Amygdala (tissue), 56 donors: Measurements from ENCODE around the gene PRRC2C.
"Not testable (repeated sequence)": the region's sequence is repeated elsewhere in the genome, so short reads cannot be mapped to it uniquely, and the experiment has no call there.

Source experiments
- DNase-seq, 56 donors: peaks; one replicate each; lab custom pipeline; 2025; lab: John Stamatoyannopoulos, UW

The PRRC2C gene

DNA sequence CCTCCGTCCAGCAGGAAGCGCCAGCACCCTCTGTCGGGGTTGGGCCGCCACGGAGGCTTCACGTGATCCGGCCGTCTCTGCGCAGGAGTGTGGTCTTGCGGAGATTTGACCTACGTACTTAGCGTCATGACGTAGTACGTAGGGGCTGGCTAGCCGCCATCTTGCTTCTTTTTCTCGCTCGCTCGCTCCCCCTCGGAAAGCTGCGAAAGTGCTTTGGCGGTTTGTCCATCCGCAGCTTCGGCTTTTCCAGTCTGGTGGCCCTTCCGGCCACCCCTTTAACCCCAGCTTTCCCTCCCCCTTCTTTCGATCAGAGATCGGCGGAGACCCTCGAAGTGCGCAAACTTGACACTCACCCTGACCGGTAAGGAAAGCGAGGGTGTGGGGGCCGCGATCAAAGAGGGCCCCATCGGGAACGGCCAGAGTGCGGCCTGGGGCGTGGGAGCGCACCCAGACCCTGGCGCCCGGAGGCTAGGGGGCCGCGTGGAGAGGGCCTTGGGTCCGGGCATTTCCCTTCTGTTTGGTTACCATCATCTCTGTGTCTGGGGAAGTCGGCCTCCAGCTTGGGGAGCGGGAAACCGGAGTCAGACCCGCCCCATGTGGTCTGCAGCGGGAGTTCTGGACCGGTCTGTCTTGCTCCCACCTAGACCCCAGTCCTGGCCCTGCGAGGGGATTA, at the start of gene PRRC2C:
Gene PRRC2C, plus strand, starts transcription at position 156 of the 673 bp plus-strand sequence. CDS start 26,559 bp downstream, outside the sequence.
- peak; percentile 72 to 98 (median 93) for DNase-seq

DNA sequence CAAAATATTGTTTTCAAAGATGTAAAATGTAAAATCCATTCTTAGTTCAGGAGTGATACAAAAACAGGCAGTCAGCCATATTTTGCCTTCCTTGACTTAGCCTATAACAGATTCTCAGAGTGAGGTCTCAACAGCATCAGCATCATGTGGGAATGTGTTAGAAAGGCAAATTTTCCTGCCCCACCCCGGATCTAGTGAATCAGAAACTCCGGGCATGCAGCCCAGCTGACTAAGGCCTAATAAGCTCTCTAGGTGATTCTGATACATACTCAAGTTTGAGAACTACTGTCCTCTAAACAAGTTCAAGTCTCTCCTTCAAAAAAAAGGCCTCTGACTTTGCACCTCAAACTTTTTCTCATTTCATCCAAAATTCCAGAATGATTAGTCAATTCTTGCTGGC, 46.9 kb upstream of the PRRC2C start:
- DNase-seq = no peak

- not testable (repeated sequence) for DNase-seq
Measured at GRCh38 chr1:171440201-171440600, 45.1 kb upstream of the PRRC2C start.

DNA sequence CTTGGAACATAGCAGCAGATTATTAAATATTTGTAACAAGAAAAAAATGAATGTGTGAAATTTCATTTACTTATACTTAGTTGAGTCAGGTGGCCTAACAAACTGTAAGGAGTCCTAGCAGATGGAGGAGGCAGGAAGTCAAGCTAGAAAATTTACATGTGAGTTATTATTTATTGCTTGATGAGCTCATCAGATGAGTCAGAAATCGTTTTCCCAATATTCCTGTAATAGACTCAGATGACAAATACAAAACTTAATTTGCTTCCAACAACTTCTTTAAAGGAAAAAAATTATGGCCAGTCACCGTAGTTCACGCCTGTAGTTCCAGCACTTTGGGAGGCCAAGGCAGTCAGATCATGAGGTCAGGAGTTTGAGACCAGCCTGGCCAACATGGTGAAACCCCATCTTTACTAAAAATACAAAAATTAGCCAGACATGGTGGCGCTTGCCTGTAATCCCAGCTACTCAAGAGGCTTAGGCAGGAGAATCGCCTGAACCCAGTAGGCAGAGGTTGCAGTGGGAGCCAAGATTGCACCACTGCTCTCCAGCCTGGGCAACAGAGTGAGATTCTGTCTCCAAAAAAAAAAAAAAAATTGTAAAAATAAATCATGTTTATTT, 43.9 kb upstream of the PRRC2C start:
- DNase-seq = peak in 1 of 56 donors; percentile 12

DNA sequence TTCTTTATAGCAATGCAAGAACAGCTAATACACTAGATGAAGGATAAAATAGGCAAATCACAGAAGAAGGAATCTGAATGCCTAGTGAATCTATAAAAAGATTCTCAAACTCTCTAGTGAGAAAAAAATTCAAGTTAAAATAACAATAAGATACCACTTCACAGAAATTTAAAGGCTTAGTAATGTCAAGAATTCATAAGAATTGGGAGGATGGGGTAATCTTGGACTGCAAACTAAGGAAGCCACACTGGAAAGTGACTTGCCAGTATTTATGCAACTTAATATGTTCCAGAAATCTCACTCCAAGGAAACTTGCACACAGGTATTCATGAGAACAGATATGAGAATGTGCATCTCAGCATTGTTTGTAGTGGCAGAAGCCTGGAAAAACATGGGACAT, 38.9 kb upstream of the PRRC2C start:
- DNase-seq = no peak

GRCh38 chr1:171455967-171456366, 29.4 kb upstream of the PRRC2C start:
- no peak for DNase-seq

DNA sequence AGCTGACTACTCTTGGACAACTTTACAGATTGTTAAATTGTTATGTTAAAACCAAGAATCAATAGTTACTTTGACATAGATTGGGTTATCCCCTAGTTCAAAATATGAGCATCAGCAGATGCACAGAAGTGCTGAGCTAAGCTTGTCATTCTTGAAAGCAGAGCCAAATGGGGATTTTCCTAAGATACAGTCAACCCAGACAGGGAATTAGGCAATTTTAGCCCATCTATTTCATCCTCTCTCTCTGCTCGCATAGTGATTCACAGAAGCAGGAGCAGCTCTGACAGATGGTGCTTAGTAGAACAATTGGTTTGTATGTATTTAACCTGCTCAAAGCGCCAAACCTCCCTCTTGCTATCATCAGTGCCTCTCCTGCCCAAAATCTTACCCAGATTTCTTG, 27.9 kb upstream of the PRRC2C start:
- DNase-seq = peak in 5 of 56 donors; percentile 2 to 9 (median 6)

DNA sequence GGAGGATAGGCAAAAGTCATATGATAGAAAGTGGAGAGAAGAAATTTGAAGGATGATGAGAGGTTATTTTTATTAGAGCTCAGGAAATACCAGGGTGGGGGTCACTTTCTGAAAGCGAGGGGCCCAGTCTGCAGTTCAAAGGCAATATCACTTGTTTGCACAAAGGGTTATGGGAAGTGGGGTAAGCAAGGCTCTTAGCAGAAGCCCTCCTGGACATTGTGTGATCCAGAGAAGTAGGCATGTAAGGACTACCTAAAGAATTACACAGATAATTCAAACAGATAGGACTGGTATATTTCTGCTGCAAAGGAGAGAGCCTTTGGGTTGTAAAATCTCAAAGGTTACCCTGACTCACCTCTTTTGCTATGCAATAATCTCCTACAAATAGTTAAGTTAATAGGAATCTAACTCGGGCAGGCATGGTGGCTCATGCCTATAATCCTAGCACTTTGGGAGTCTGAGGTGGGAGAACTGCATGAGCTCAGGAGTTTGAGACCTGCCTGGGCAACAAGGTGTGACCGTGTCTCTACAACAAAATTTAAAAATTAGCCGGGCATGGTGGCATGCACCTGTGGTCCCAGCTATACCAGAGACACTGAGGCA, 25.2 kb upstream of the PRRC2C start:
- no peak for DNase-seq

- DNase-seq = no peak
Measured at GRCh38 chr1:171467626-171468025, 17.7 kb upstream of the PRRC2C start.

- DNase-seq = peak in 1 of 56 donors; percentile 5
Measured at GRCh38 chr1:171468120-171468750, 17.1 kb upstream of the PRRC2C start.

DNA sequence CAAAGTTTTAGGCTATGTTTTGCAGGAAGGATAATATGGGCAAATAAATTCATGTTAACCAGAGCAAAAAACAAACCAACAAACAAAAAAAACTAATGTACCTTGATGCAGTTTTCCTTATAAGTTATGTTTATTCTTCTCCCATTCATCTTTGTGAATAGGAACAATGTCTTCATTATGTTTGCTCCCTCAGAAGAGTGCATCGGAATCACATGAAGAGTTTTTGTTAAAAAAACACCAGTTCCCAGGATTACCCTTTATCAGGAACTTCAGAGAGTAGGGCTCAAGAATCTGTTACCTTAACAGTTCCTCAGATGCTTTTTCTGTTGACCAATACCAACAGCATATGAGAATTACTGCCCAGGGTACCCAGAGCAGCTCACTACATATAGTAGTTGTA, 14.6 kb upstream of the PRRC2C start:
- no peak for DNase-seq

GRCh38 chr1:171472183-171472647, 13.1 kb upstream of the PRRC2C start:
- DNase-seq = no peak

DNA sequence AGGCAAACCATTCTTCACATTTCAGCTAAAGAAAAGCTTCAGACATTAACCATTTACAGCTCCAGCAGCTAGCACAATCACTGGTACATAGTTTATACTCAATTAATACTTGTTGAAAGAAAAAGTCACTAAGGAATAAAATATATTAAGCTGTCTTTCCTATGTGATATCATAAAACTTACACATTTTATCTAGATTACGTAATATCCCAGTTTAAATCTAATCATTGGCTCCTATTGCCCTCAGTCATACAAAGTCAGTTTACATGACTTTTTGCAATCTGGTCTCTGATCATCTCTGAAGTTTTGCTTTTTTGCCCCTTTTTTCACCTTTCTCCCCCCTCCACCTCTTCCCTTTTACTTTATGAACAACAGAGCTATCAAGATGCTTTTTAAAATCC, 8.5 kb upstream of the PRRC2C start:
- no peak for DNase-seq

DNA sequence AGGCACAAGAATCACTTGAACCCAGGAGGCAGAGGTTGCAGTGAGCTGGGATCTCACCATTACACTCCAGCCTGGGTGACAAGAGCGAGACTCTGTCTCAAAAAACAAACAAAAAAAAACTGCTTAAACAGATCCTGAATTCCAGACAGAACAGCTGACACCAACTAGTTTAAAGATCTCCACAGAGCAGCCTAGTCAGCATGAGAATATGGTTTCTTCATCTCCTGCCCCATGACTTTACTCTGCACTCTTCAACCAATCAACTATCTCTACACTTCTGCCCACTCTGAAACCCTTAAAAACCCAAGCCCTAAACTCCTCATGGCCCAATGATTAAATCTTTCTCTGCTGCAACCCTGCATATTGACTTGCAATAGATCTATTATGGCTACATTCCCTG, 7.5 kb upstream of the PRRC2C start:
- no peak for DNase-seq

- DNase-seq = no peak
Measured at GRCh38 chr1:171480035-171480434, 5.3 kb upstream of the PRRC2C start.

DNA sequence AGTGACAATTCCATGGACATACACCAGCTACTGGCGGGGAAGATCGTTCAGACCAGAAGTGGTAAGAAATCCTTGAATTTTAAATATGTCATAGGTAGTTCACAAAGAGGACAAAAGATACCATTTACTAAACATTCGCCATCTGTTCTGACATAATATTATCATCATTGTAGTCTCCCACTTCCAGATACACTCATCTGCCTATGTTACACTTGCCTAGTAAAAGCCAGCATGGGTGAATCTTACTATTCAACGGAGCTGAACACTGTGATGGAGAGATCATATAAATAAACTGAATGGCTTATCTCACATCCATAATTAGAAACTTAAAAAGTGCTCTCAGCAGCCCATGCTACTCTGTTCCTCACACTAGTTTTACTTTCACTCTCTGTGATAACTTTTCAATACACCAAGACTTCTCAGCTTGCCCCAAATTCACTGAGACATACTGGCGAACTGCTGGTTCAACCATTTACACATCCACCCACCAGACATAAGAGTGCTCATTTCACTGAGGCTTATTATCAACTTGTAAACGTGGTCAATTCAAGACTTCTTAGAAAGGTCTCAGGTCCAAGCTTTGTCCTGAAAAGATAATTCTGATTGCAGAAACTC, 463 bp upstream of the PRRC2C start:
- DNase-seq = no peak

DNA sequence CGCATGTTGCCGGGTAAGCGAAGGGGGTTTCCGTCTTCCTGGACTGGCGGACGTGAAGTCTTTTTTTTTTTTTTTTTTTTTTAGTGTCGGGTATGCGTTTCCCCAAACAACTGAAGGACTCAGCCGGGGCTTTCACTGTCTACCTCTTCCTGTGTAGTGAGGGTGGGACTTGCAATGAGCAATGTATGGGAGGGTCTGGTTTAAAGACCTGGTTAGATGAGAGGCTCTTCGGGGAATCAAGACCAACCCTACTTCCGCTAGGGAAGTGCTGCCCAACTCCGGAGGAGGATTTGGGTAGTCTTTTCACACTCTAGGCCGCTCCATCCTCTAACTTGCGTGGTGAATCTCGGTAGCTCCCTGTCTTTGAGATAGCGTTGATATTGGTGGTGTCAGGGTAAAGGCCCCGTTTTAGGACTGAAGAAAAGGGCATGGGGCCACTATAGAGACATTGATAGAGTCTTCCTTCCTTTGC, 754 bp downstream of the PRRC2C start:
- peak in 19 of 56 donors; percentile 29 to 62 (median 42) for DNase-seq

DNA sequence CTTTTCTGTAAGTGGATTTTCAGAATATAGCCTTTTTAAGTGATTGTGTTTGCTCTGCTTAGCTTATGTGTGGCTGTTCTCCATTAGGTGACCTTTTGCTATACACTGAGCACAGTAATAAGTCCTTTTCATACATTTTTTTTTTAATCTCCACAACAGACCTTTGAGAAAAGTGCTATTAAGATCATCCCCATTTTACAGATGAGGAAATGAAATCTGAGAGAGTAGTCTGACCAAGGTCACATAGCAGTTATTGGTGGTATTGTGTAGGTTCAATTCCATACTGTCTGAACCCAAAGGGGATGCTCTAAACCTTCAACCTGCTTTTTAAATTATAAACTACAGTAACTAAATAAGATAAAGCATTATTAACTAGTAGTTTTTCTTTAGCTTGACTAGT, 1.7 kb downstream of the PRRC2C start:
- DNase-seq = no peak

DNA sequence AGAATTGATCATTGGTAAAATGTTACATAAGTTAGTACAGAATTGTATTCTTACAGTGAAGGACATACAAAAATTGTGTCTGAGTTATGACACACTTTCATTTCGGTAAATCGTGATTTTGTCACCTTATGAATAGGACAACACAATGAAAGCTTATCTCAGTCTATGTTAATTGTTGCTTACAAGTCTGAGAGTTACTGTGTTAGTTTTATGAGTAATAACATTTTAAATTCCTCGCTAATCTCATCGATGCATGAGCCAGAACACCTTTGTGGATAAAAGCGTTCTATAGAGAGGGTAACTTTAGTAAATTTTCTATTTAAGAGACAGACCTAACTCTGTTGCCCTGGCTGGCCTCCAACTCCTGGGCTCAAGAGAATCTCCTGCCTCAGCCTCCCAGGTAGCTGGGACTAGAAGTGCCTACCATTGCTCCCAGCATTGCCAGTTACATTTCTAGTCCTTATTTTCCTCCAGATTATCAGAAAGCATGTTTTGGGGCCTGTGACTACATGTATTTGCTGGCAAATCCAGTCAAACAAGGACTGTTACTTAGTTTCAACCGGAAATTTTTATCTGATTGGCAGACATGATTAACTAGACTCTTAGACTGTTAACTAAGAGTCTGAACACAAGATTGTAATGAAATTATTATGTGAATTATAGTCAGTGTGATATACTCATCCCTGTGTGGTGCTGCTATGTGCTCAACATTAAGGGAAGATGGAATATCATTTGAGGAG, 3.0 kb downstream of the PRRC2C start:
- DNase-seq = no peak

GRCh38 chr1:171494076-171494475, 8.7 kb downstream of the PRRC2C start:
- DNase-seq = no peak
